ENCODE data around the gene RARRES2.

DNA sequence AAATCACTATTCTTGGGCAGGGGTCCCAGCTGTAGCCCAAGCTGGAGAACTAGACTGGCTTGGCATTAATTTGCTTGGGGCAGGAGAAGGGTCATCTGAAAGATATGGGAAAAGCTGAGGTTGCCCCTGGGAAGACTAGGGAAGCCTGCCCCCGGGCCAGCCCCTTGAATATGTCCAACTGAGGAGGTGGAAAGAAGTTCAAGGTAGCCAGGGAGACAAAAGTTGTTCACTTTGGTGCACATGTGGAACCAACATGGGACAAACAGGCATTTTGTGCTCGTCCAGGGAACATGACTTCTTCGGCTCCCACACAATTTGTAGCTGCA is 19.7 kb downstream of the RARRES2 start:
- no peak for TF ChIP-seq POLR2A (IDR thresholded peaks at IDR 0.05; ENCODE audit: low read length)
- TF ChIP-seq GATA1 (IDR thresholded peaks at IDR 0.05; ENCODE audit: low read depth, low read length): no peak

All from erythroblast (primary cell).